Mammary epithelial cell (primary cell): ENCODE measurements around the gene PALLD.

Experiments
- CTCF ChIP-seq, 2 donors: IDR thresholded peaks in 1 of 2; conservative IDR thresholded peaks in 1 of 2; 2 replicates each; pipeline ENCODE4 v1.5.1; 2011 to 2012; ENCODE audit warnings: inconsistent platforms in 2 of 2, low read length in 2 of 2, mild to moderate bottlenecking in 2 of 2, control low read depth in 1 of 2, low read depth in 1 of 2; ENCODE audit not compliant: insufficient read depth in 1 of 2; ENCODE audit errors: extremely low read depth in 1 of 2
- EZH2 ChIP-seq: IDR thresholded peaks from 2 replicates; pipeline ENCODE4 v1.6.1; 2012; ENCODE audit warnings: low read length, inconsistent platforms, borderline replicate concordance

- TF ChIP-seq CTCF (conservative IDR thresholded peaks at IDR 0.05 in 1 of 2, IDR thresholded peaks at IDR 0.05 in 1 of 2; ENCODE audit: extremely low read depth in 1 of 2, insufficient read depth in 1 of 2, low read depth in 1 of 2, low read length in 2 of 2) (no peak), EZH2 (no peak)
Observed at GRCh38 chr4:168784786-168785461, 288.1 kb downstream of the PALLD start.
